A172 (cell line): ENCODE data around the gene BPIFA1. TPM values are rescaled to one million over a fixed set of nuclear protein-coding genes. Genes with fewer than 3 reads are reported as not detected.

Experiments
- DNase-seq: peaks from one replicate; pipeline ENCODE4 v3.0.0-alpha.2; 2015; ENCODE audit warnings: low spot score
- total RNA-seq: library from RNA; depleted of rRNA; stranded (reverse); fragments of >200 nt; shearing (Covaris generic); gene quantifications from 2 replicates; pipeline ENCODE4 v1.2.3, GENCODE V29; 2014; rRNA removed

Gene BPIFA1
- not detected in 2 replicates for total RNA-seq

DNA sequence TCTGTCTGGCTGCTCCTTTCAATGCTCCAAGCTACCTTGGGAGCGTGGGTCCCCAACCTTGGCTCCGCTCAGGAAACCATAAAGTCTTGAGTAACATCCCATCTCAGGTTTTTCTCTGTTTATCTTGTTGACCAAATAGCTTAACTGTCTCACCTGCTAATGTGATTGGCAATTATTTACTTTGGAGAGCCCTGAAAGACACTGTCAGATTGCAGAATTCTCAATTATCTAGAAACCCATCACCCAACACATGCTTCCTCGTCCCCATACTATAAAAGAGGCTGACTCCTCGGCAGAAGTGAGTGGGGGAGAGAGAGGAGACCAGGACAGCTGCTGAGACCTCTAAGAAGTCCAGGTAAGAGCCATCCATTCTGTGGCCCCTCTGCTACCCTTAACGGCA, at the start of gene BPIFA1:
TSS of gene BPIFA1 (plus strand) at position 301 of the 400 bp plus-strand sequence. CDS start 1,716 bp downstream, outside the sequence.
- no peak for DNase-seq

DNA sequence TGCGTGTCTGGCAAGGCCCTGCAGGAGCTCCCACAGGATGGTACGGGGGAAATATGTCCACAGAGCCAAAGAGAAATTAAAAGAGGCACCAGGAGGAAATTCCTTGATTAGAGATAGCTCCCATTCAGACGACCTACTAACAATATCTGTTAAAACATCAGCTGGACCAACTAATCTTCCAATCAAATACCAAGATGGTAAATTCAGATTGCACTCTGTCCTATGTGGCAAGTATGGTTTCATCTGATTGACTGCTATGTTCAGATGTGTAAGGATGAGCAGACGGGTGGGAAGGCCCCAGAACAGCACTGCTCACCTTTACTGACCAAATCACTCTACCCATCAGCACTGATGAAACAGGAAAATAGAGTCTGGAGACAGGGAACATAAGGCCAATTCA, 48.3 kb upstream of the BPIFA1 start:
- DNase-seq: no peak

DNA sequence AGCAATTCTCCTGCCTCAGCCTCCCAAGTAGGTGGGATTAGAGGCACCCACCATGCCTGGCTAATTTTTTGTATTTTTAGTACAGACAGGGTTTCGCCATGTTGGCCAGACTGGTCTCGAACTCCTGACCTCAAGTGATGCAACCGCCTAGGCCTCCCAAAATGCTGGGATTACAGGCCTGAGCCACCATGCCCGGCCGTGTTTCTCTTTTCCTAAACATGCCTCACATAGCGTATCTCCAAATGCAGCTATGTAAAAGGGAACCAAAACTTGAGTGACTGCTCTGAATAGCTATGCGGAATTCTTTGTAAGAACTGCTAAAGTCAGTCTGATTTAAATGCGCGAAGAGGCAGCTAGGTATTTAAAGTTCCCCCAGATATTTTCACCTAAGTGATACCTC, 47.4 kb upstream of the BPIFA1 start:
- no peak for DNase-seq

DNA sequence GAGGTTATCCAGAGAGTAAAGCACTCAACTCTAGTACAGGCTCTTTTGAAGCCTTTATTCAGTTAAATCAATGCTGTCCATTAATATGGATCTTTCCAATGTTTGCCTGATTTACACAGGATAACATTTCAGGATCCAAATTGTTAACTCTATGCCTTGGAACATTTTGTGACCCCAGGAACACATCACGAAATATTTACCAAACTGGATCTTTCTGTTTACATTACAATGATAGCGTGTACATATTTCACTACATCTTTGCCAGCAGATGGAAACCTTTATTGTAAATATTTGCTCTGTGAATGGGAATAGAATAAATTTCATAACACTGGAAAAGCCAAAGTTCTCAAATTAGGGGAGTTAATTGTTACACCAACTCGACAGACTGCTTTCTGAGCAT, 44.3 kb upstream of the BPIFA1 start:
- no peak for DNase-seq

DNA sequence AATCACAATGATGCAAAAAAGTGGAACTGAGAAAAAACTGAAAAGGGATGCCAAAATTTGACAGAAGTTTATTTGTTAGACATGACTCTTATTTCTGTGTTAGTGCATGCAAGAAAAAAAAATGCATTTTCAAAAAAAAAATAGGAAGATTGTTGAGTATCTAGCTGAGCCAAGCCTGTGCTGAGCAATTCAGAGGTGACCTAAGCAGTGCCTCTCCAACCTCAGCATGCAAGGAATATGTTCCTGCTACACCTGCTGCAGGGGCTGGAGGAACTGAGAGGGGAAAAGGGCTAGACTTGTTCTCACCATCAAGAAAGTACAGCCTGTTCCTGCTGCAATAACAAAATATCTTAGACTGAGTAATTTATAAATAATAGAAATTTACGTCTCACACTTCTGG, 43.8 kb upstream of the BPIFA1 start:
- no peak for DNase-seq

DNA sequence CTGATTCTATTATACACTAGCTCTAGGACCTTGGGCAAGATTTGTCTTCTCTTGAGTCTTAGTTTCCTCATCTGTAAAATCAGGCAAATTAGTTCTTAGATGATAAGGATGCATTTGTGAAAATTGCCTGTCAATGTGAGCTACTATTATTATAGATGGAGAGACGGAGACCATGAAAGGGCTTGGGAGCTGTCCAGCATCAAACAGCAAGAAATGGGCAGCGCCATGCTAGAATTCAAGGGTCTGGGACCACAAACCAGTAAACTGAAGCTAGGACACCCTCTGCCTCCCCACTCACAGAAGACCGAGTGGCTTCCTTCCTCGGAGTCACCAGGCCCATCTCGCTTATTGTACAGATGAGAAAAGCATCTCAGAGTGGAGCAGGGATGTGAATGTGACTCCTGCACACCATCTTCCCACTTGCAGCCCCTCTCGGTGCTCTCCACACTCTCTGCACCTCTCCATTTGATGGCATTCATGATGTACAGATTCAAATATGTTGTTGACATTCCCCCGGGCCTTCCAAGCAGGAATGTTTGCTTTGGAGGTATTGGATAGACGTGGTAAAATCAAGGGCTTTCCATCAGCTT, 42.8 kb upstream of the BPIFA1 start:
- no peak for DNase-seq

DNA sequence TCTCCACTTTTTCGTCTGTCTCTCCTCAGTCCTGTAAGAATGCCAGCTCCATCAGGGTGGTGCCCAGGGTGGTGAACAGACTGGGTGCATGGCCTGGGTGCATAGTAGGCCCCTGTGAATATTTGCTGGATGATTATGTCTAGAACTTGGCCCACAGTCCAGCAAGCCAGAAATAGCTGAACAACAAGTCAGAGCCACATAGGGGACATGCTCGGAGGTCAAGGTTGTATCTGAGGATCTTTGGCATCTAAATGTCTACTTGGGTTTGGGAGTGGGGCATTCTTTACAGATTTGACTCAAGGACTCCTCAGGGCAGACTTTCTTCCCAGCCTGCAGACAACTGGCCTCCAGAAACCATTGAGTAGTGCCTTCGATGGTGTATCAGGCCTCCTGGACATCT, 36.8 kb upstream of the BPIFA1 start:
- no peak for DNase-seq

DNA sequence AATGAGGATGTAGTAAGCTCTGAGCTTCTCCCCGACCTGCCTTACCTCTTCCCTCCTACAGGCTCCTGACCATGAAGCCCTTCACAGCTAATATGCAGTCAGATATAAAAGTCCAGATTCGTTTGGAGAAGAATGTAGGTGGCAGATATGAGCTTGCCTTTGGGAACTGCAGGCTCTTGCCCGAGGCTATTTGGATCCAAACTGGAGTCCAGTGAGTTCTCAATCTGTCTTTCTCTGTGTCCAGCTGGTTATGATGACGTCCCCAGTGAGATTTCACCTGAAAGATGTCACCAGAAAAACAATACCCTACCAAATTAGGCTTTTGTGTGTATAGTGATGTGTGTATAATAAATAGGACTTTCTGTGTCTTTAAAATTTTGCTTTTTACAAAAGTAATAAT, 33.3 kb upstream of the BPIFA1 start:
- DNase-seq: no peak

DNA sequence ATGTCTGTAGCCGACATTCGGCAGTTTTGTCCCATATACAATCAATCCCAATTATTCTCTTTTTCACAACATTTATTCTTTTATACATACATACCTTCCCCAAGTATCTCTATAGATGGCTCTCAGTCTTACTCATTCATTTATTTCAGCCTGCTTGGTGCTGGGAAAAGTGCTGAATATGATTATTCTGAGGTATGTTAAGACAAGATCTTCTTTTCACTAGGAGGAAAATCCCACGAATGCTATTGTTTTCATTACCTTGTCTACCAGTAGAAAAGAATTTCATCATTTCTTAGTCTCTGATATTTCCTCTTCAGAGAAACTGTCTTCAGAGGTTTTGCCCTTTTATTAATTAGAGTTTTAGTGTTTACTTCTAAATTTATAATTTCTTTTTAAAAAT, 32.4 kb upstream of the BPIFA1 start:
- DNase-seq: no peak

DNA sequence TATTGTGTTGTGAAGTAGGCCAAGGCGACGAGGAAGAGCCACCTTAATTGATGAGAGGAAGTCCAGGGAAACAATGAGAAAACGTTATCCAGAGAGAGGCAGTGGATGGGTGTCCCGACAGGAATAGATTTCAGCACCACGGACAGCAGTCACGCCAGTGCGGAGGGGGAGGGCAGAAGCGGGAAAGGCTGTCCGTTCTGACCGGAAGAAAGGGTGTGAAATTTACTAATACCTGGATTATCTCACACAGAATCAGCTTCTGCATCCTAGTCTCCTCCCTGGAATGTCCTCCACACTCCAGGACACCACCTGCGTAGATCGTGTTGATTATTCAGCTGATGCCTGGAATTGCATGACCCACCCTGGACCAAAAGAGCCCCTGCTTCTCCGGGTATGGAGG, 26.0 kb upstream of the BPIFA1 start:
- peak; percentile 85 for DNase-seq

DNA sequence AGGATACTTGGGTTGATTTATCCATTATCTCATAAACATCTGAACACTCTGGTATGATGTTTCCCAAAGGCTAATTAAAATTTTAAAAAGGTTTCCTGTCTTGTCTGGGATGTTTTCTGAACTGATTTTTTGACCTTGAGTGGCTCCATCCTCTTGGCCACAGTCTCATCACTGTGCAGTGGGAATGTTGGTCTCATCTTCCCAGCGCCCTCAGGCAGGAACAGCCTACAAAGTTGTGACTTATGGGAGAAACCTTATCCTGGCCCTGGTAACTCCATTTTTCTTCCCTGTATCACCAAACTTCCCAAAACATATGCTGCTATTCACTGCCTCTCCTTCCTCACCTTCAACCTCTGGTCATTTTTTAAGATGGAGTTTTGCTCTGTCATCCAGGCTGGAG, 25.4 kb upstream of the BPIFA1 start:
- no peak for DNase-seq

DNA sequence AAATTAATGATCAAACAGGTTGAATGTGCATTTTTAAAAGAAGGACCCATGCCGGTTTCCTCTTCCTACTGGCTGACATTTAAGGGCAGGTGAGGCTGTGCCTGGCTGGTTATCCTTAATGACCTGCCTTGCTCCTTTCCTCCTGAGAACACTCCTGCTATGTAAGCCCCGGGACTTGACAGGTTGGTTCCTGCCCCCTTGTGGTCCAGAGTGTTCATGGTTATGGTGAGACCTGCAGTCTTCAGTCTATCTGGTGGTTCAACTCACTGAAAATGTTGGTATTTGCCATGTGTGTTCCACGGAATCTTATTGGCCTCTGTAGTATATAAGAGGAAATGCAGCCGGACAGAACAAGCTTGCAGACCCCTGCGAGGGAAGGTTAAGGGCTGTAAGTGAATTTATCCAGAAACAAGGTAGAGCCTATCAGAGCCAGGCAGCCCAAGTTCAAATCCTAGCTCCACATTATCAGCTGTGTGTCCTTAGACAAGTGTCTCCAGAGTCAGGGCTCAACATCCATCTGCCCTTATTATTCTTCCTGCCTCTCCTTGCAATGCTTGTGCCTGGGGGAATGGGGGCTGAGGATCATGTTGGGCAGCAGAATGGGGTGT, 23.9 kb upstream of the BPIFA1 start:
- peak; percentile 56 for DNase-seq

DNA sequence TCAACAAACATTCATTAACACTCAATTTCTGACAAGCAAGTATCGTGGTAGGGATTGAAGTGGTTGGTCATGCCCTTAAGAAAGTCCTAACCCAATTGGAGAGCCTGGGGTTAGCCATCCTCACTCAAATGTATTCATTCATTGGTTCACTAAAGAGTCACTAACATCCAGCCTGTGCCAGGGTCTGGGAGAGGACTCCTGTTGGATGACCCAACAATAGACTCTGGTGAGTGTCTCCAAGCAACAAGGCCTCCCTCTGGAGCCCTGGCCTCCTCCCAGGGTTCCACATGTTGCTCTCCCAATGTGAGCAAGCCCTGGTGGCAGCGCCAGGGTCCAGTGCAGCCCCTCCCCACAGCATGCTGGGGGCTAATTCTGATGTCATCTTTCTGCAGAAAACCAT, 18.7 kb upstream of the BPIFA1 start, which contains the start of gene BPIFA3:
TSS of gene BPIFA3 (plus strand) at position 301 of the 400 bp plus-strand sequence. CDS start 185 bp downstream, outside the sequence.
- DNase-seq: no peak

DNA sequence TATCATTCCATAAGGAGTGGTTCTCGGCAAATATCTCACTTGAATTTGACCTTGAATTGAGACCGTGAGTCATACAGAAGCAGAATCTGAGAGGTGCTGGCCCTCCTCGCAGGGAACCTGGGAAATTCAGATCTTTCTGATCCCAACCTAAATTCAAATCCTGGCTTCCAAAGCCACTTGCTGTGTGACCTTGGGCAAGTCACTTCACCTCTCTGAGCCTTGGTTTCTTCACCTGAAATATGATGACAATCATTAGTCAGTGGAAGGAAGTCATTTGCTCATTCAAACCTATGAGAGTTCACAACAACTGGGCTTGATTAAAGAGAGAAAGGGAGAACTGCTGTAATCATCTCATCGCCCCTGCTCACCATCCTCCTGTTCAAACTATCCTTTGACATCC, 11.4 kb upstream of the BPIFA1 start:
- no peak for DNase-seq

DNA sequence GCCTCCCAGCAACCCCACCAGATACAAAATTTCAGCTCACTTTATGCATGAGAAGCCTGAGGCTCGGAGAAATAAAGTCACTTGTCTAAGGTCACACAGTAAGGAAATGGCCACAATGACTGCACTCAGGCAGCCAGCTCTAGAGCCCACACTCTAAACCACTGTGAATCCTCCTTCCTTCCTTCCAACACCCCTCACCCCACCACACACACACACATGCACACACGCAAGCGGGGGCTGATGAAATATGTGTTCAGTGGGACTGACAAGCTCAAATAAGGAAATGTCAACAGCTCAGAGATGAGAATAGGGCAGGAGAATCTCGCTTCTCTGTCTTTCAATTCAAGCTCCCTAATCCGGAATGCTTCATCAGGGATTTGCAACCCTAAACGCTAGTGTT, 6.0 kb upstream of the BPIFA1 start:
- no peak for DNase-seq

DNA sequence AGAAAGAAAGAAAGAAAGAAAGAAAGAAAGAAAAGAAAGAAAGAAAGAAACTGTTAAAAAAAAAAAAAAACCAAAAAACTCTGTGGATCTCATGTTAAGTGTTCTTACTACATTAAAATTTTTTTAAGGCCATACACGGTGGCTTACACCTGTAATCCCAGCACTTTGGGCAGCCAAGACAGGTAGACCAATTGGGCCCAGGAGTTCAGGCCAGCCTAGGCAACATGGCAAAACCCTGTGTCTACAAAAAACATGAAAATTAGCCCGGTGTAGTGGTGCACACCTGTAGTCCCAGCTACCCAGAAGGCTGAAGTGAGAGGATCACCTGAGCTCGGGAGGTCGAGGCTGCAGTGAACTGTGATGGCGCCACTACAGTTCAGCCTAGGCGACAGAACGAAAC, 4.6 kb upstream of the BPIFA1 start:
- DNase-seq: no peak

DNA sequence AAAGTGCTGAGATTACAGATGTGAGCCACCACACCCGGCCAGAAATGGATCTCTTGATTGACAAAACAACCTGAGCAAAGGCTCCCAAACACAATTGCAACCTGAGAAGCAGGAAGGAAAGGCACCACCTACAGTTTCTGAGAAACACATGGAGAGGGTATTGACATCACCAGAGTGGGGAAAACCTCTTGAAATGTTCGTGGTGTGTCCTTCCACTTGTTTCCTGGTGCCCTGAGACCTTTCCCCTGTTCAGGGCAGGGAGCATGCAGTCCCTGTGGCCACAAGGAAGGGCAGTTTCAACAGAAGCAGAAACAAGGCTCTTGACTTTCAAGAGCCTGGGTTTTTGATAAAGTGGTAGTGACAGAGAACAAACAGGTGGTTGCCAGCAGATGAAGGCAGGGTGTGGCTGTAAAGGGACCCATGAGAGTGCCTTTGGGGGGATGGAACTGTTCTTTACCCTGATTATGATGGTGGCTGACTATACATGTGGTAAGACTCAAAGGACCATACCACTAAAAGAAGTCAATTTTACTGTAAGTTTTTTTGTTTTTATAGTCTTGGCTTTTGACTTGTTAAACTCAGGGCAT, 3.2 kb upstream of the BPIFA1 start:
- no peak for DNase-seq

DNA sequence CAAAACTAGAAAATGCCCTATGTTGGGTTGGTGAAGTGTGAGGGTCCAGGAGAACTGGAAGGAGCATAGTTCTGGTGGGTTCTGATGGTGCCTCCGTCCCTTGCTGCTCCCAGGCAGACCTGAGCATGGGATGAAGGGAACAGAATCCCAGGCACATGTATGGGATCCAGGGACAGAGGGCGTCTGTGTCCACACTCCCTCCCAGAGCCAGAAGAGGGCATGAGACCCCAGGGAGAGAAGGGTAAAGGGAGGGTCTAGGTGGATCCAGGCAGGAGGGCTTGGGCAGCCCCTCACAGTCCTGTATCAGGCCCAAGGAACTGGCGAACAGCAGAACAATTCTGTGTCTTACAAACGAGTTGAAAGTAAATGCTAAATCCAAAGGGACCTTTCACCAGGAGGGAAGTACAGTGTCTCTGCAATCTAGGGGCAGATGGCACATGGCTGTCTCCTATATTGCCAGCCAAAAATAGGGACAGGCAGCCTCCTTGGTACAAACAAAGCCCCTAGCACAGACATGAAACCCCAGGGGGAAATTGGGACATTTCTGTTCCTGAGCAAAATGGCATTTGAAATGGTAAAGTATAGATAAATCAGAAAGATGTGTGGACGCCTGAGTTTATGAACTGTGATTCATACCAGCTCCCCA, 2.5 kb upstream of the BPIFA1 start:
- no peak for DNase-seq

DNA sequence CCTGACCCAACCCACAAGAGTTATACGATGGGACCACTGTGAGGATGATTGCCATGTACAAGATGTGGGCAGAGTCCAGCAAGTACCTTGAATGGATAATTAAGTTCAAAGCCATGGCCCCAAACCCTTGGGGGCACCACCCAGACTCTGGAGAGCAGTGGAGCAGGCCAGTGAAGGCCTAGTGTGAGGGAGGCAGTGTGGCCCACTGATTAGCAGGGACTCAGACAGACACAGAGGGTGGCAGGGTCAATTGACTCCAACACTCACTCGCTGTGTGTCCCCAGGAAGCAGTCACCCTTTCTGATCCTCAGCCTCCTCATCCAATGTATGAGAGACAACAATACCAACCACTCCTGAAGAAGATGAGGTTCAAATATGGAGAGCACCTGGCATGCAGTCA, 1.7 kb upstream of the BPIFA1 start:
- no peak for DNase-seq

DNA sequence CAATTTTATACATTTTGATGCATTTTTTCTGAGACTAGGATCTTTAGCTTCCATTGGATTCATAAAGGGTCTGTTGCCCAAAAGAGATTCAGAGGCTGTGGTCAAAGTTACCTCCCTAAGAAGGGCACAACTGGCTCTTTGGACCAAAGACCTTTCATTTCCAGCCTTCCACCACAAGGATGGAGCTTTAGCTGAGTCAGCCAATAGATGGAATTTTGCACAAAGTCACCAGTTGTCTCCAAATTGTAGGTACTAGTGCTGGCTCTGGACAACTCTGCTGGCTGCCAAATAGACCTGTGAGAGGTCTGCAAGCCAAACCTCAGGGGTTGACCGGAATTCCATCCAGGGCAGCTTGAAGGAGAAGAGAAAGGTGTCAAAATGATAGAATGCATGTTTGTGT, 555 bp downstream of the BPIFA1 start:
- DNase-seq: no peak

DNA sequence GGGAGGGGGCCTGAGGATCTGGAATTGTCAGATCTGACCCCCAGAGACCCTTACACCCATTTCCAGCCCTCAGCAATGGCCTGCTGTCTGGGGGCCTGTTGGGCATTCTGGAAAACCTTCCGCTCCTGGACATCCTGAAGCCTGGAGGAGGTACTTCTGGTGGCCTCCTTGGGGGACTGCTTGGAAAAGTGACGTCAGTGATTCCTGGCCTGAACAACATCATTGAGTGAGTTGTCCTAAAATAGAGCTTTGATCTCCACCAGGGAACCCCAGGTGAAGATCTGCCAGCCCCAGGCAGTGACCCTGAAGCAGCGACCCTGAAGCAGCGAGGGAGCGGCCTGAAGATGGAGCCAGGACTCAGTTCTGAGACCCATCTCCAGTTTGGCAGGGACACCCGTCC, 2.2 kb downstream of the BPIFA1 start:
- DNase-seq: no peak

DNA sequence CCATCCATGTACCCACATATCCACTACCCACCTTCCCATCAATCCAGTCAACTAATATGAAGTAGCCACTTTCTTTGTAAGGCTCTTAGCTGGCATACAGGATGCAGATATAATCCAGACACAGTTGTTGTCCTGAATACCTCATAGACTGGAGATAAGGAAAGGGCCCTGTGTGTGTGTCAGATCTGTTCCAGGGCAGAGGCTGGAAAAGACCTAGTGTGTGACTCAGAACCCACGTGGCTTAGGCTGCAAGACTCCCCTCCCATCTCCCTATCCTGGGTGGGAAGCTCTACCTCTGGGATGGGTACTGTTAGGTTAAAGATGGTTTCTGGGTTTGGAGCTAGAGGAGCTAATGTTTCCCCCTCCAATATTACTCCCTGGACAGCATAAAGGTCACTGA, 3.6 kb downstream of the BPIFA1 start:
- no peak for DNase-seq
